H9 (cell line): ENCODE data around the gene STON2. TPM values are rescaled to one million over a fixed set of nuclear protein-coding genes. Genes with fewer than 3 reads are reported as not detected.

Source experiments
- DNase-seq: peaks from one replicate; pipeline ENCODE4 v3.0.0-alpha.2; 2017
- H2AFZ ChIP-seq: one replicate; pipeline ENCODE4 v1.6.1; 2013; ENCODE audit warnings: mild to moderate bottlenecking, low read length, control low read depth, moderate library complexity
- H2AK5ac ChIP-seq: 2 replicates; pipeline ENCODE4 v1.6.1; 2013; ENCODE audit warnings: low read length, control low read depth, mixed read lengths; ENCODE audit not compliant: insufficient read length
- H2BK120ac ChIP-seq: one replicate; pipeline ENCODE4 v1.6.1; 2013; ENCODE audit warnings: low read depth, mild to moderate bottlenecking, low read length, control low read depth, inconsistent platforms; ENCODE audit not compliant: poor library complexity, severe bottlenecking
- H2BK12ac ChIP-seq: 2 replicates; pipeline ENCODE4 v1.6.1; 2013; ENCODE audit warnings: low read length, control low read depth, mixed read lengths, low read depth; ENCODE audit not compliant: insufficient read length
- H2BK15ac ChIP-seq: 2 replicates; pipeline ENCODE4 v1.6.1; 2013; ENCODE audit warnings: low read depth, low read length, control low read depth
- H2BK20ac ChIP-seq: one replicate; pipeline ENCODE4 v1.6.1; 2013; ENCODE audit warnings: low read depth, mild to moderate bottlenecking, low read length, control low read depth, inconsistent platforms; ENCODE audit not compliant: poor library complexity, severe bottlenecking
- H2BK5ac ChIP-seq: 2 replicates; pipeline ENCODE4 v1.6.1; 2013; ENCODE audit warnings: low read length, control low read depth, mixed read lengths; ENCODE audit not compliant: insufficient read length
- H3K14ac ChIP-seq: 2 replicates; pipeline ENCODE4 v1.6.1; 2013; ENCODE audit warnings: low read length, control low read depth; ENCODE audit not compliant: insufficient read depth
- H3K18ac ChIP-seq: 2 replicates; pipeline ENCODE4 v1.6.1; 2013; ENCODE audit warnings: low read depth, mild to moderate bottlenecking, mixed read lengths, low read length, control low read depth; ENCODE audit not compliant: insufficient read length
- H3K23ac ChIP-seq: 2 replicates; pipeline ENCODE4 v1.6.1; 2013; ENCODE audit warnings: low read length, control low read depth, mixed read lengths, low read depth; ENCODE audit not compliant: insufficient read length
- H3K23me2 ChIP-seq: 2 replicates; pipeline ENCODE4 v1.6.1; 2013; ENCODE audit warnings: low read depth, mild to moderate bottlenecking, mixed read lengths, low read length, control low read depth; ENCODE audit not compliant: insufficient read length, poor library complexity, severe bottlenecking
- H3K27ac ChIP-seq: 2 replicates; pipeline ENCODE4 v1.5.1; 2013; ENCODE audit warnings: low read length, control low read depth, mixed read lengths, low read depth; ENCODE audit not compliant: insufficient read length
- H3K27me3 ChIP-seq: 2 replicates; pipeline ENCODE4 v1.6.1; 2013; ENCODE audit warnings: low read length, control low read depth, inconsistent platforms; ENCODE audit not compliant: insufficient read depth
- H3K4ac ChIP-seq: 2 replicates; pipeline ENCODE4 v1.6.1; 2013; ENCODE audit warnings: low read depth, mild to moderate bottlenecking, control low read depth, inconsistent platforms, low read length, moderate library complexity
- H3K4me1 ChIP-seq: 2 replicates; pipeline ENCODE4 v1.6.1; 2013; ENCODE audit warnings: low read length, control low read depth, inconsistent platforms; ENCODE audit not compliant: insufficient read depth
- H3K4me2 ChIP-seq: 2 replicates; pipeline ENCODE4 v1.6.1; 2013; ENCODE audit warnings: low read length, control low read depth, mixed read lengths; ENCODE audit not compliant: insufficient read length, insufficient read depth
- H3K56ac ChIP-seq: 2 replicates; pipeline ENCODE4 v1.6.1; 2013; ENCODE audit warnings: low read depth, mild to moderate bottlenecking, mixed read lengths, low read length, control low read depth; ENCODE audit not compliant: insufficient read length
- H3K79me1 ChIP-seq: 2 replicates; pipeline ENCODE4 v1.6.1; 2013; ENCODE audit warnings: low read depth, mild to moderate bottlenecking, moderate library complexity, low read length, control low read depth, inconsistent platforms; ENCODE audit not compliant: insufficient read depth, poor library complexity, severe bottlenecking
- H3K79me2 ChIP-seq: 2 replicates; pipeline ENCODE4 v1.6.1; 2013; ENCODE audit warnings: low read length, control low read depth, inconsistent platforms; ENCODE audit not compliant: insufficient read depth
- H3K9ac ChIP-seq: 2 replicates; pipeline ENCODE4 v1.6.1; 2013; ENCODE audit warnings: low read length, control low read depth, mixed read lengths; ENCODE audit not compliant: insufficient read length; ENCODE audit errors: extremely low read depth
- H3K9me3 ChIP-seq: one replicate; pipeline ENCODE4 v1.6.1; 2013; ENCODE audit warnings: low read depth, low read length, inconsistent platforms; ENCODE audit not compliant: control insufficient read depth
- H3T11ph ChIP-seq: one replicate; pipeline ENCODE4 v1.6.1; 2013; ENCODE audit warnings: mild to moderate bottlenecking, low read length, control low read depth, inconsistent platforms
- H4K20me1 ChIP-seq: one replicate; pipeline ENCODE4 v1.6.1; 2013; ENCODE audit not compliant: control insufficient read depth, insufficient read length, insufficient read depth
- H4K5ac ChIP-seq: 2 replicates; pipeline ENCODE4 v1.6.1; 2013; ENCODE audit warnings: low read depth, mild to moderate bottlenecking, mixed read lengths, low read length, control low read depth; ENCODE audit not compliant: insufficient read length
- H4K8ac ChIP-seq: replicated peaks from 2 replicates; pipeline ENCODE4 v1.6.1; 2013; ENCODE audit warnings: low read length, control low read depth, mixed read lengths, low read depth; ENCODE audit not compliant: insufficient read length
- H4K91ac ChIP-seq: 2 replicates; pipeline ENCODE4 v1.6.1; 2013; ENCODE audit warnings: low read depth, mild to moderate bottlenecking, moderate library complexity, mixed read lengths, low read length, control low read depth; ENCODE audit not compliant: insufficient read length
- H3K27ac Mint-ChIP-seq, 3 experiments: 2 replicates in 2 of 3; 3 replicates in 1 of 3; pipeline ENCODE4 v1.8.0; 2020 to 2021; ENCODE audit warnings: mixed read lengths in 3 of 3, mild to moderate bottlenecking in 1 of 3, moderate library complexity in 1 of 3
- H3K27me3 Mint-ChIP-seq: 2 replicates; pipeline ENCODE4 v1.8.0; 2021; ENCODE audit warnings: low read depth, mild to moderate bottlenecking, moderate library complexity, mixed read lengths
- H3K36me3 Mint-ChIP-seq, 3 experiments: 2 replicates in 2 of 3; 3 replicates in 1 of 3; pipeline ENCODE4 v1.8.0; 2020 to 2021; ENCODE audit warnings: low read depth in 3 of 3, mixed read lengths in 3 of 3; ENCODE audit not compliant: insufficient read depth in 1 of 3
- H3K4me1 Mint-ChIP-seq, 2 experiments: 2 replicates each; pipeline ENCODE4 v1.8.0; 2020; ENCODE audit warnings: mixed read lengths in 2 of 2
- H3K4me3 Mint-ChIP-seq, 2 experiments: 2 replicates in 1 of 2; 3 replicates in 1 of 2; pipeline ENCODE4 v1.8.0; 2020 to 2021; ENCODE audit warnings: mild to moderate bottlenecking in 2 of 2, mixed read lengths in 2 of 2, moderate library complexity in 1 of 2
- H3K9me3 Mint-ChIP-seq, 2 experiments: 2 replicates in 1 of 2; 3 replicates in 1 of 2; pipeline ENCODE4 v1.8.0; 2020; ENCODE audit warnings: mild to moderate bottlenecking in 2 of 2, mixed read lengths in 2 of 2, moderate library complexity in 1 of 2
- WGBS: extraction: QIAGEN DNeasy Blood & Tissue Kit; methylation state at CpG from one replicate; pipeline ENCODE4 v1.1.7; 2013; ENCODE audit warnings: missing lambda C conversion rate, low lambda C conversion rate, mixed read lengths; ENCODE audit not compliant: insufficient read length; ENCODE audit errors: extremely low coverage; 5-methylcytosine and 5-hydroxymethylcytosine counted together
- total RNA-seq: library from RNA; stranded (reverse); gene quantifications from 2 replicates; pipeline ENCODE4 v1.2.1, GENCODE V29; 2021
- TF ChIP-seq, protein P1 (sequence below): fragments of 200-600 bp; sonication (generic); conservative IDR thresholded peaks from 3 replicates; pipeline ENCODE4 v1.8.0; 2021; ENCODE audit warnings: antibody characterized with exemption, mild to moderate bottlenecking

Gene STON2
- total RNA-seq, 1 experiment from 2014 or later = 62.9 TPM

DNA sequence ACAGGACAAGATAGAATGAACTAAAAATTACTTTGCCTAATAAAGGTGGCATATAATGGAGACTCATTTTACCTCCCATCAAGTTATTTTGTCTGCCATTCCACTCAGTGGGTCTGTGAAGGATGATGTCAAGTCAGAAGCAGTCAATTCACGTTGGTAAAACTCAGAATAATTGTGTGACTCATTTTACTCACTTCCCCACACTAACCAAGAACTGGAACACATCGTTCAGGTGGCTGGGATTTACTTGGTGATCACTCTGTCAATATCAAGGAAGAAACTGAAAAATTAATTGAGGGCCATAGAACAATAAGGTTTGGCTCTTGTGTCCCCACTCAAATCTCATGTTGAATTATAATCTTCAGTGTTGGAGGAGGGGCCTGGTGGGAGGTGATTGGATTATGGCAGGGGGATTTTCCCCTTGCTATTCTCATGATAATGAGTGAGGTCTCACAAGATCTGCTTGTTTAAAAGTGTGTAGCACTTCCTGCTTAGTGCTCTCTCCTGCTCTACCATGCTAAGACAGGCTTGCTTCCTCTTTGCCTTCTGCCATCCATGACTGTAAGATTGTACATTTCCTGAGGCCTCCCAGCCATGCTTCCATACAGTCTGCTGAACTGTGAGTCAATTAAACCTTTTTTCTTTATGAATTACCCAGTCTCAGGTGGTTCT lies 143.7 kb downstream of the STON2 start:
- H3K56ac ChIP-seq = no peak overlapping the region
- no peak overlapping the region for H4K91ac ChIP-seq
- peaks cover 9 to 17% (median 15%) of the 10 kb centered on the region in 3 experiments; a peak in 6 of 7 replicates for H3K36me3 Mint-ChIP-seq

More for the DNA sequence above, 143.7 kb downstream of the STON2 start:
- Histone ChIP-seq H3K79me1 (no peaks in the 10 kb centered on the region), H3K9me3 (no peaks in the 10 kb centered on the region), H4K20me1 (no peaks in the 10 kb centered on the region), H2BK15ac (no peak overlapping the region), H3K18ac (no peak overlapping the region), H2AK5ac (no peak overlapping the region), H3K14ac (no peak overlapping the region; the same call in 1 of the 2 replicates), H2AFZ (no peak overlapping the region), H3K4ac (no peak overlapping the region), H4K5ac (no peak overlapping the region), H3K4me2 (no peak overlapping the region), H3K79me2 (no peaks in the 10 kb centered on the region), H3T11ph (no peak overlapping the region), H3K27me3 (no peaks in the 10 kb centered on the region), H2BK12ac (no peak overlapping the region), H3K9ac (no peak overlapping the region), H3K23me2 (no peaks in the 10 kb centered on the region), H3K4me1 (peaks cover 2% of the 10 kb centered on the region; the same call in 1 of the 2 replicates), H3K27ac (no peak overlapping the region), H2BK20ac (no peak overlapping the region), H2BK120ac (no peak overlapping the region), H2BK5ac (no peak overlapping the region), H4K8ac (no peak overlapping the region), H3K23ac (no peak overlapping the region)
- whole genome bisulfite sequencing = no CpG with 5 or more reads among the region's 2 CpGs
- peak overlapping the region in 2 of 3 experiments; percentile 51 to 70; a peak in 3 of 7 replicates for H3K27ac Mint-ChIP-seq
- no peak for DNase-seq
- no peaks in the 10 kb centered on the region for H3K27me3 Mint-ChIP-seq
- H3K4me1 Mint-ChIP-seq = peaks cover 10% of the 10 kb centered on the region in 2 experiments
- TF ChIP-seq, protein P1, sequence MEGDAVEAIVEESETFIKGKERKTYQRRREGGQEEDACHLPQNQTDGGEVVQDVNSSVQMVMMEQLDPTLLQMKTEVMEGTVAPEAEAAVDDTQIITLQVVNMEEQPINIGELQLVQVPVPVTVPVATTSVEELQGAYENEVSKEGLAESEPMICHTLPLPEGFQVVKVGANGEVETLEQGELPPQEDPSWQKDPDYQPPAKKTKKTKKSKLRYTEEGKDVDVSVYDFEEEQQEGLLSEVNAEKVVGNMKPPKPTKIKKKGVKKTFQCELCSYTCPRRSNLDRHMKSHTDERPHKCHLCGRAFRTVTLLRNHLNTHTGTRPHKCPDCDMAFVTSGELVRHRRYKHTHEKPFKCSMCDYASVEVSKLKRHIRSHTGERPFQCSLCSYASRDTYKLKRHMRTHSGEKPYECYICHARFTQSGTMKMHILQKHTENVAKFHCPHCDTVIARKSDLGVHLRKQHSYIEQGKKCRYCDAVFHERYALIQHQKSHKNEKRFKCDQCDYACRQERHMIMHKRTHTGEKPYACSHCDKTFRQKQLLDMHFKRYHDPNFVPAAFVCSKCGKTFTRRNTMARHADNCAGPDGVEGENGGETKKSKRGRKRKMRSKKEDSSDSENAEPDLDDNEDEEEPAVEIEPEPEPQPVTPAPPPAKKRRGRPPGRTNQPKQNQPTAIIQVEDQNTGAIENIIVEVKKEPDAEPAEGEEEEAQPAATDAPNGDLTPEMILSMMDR = no peak
- H3K9me3 Mint-ChIP-seq = 0 out of 5 replicates have a peak, but pooled peaks cover 0 to 3% of the 10 kb centered on the region in 2 experiments
- H3K4me3 Mint-ChIP-seq = no peak overlapping the region
